NB4 (cell line): ENCODE measurements around the gene MRPL43.

Experiments used
- POLR2A ChIP-seq: IDR thresholded peaks from 2 replicates; pipeline ENCODE4 v1.6.1; 2011; ENCODE audit warnings: mild to moderate bottlenecking; ENCODE audit not compliant: insufficient read length; ENCODE audit errors: extremely low read depth
- TF ChIP-seq, protein P1 (sequence below): IDR thresholded peaks from one replicate; pipeline ENCODE4 v1.5.1; 2012; ENCODE audit warnings: low read depth, low read length

- TF ChIP-seq, protein P1, sequence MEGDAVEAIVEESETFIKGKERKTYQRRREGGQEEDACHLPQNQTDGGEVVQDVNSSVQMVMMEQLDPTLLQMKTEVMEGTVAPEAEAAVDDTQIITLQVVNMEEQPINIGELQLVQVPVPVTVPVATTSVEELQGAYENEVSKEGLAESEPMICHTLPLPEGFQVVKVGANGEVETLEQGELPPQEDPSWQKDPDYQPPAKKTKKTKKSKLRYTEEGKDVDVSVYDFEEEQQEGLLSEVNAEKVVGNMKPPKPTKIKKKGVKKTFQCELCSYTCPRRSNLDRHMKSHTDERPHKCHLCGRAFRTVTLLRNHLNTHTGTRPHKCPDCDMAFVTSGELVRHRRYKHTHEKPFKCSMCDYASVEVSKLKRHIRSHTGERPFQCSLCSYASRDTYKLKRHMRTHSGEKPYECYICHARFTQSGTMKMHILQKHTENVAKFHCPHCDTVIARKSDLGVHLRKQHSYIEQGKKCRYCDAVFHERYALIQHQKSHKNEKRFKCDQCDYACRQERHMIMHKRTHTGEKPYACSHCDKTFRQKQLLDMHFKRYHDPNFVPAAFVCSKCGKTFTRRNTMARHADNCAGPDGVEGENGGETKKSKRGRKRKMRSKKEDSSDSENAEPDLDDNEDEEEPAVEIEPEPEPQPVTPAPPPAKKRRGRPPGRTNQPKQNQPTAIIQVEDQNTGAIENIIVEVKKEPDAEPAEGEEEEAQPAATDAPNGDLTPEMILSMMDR = no peak
- no peak for TF ChIP-seq POLR2A
Measured at GRCh38 chr10:100942229-100942628, 45.1 kb downstream of the MRPL43 start.
